NB4 (cell line): ENCODE measurements around the gene LRRK2.

Source experiments
- DNase-seq: peaks from one replicate; pipeline ENCODE4 v3.0.0; 2010; ENCODE audit warnings: low read depth
- H3K4me3 ChIP-seq: one replicate; pipeline ENCODE4 v1.5.1; 2011; ENCODE audit warnings: mild to moderate bottlenecking, low read depth, low read length, moderate library complexity
- CTCF ChIP-seq: IDR thresholded peaks from one replicate; pipeline ENCODE4 v1.5.1; 2012; ENCODE audit warnings: low read depth, low read length
- MAX ChIP-seq: IDR thresholded peaks from 2 replicates; pipeline ENCODE4 v1.6.1; 2011; ENCODE audit warnings: low read depth, low read length
- MYC ChIP-seq: IDR thresholded peaks from 2 replicates; pipeline ENCODE4 v1.6.1; 2011; ENCODE audit warnings: low read depth, low read length
- POLR2A ChIP-seq: IDR thresholded peaks from 2 replicates; pipeline ENCODE4 v1.6.1; 2011; ENCODE audit warnings: mild to moderate bottlenecking; ENCODE audit not compliant: insufficient read length; ENCODE audit errors: extremely low read depth

LRRK2 gene

GRCh38 chr12:40233741-40234367, 9.1 kb downstream of the LRRK2 start:
- H3K4me3 ChIP-seq: no peak overlapping the region
- TF ChIP-seq MAX (no peak), MYC (no peak), POLR2A (no peak), CTCF (no peak)
- DNase-seq: no peak

- no peak for TF ChIP-seq MYC
- no peak for TF ChIP-seq CTCF
- no peak for TF ChIP-seq MAX
- no peak for TF ChIP-seq POLR2A
Observed at GRCh38 chr12:40236357-40236850, 11.6 kb downstream of the LRRK2 start.

GRCh38 chr12:40238266-40238902, 13.6 kb downstream of the LRRK2 start:
- TF ChIP-seq CTCF (no peak), MAX (no peak), POLR2A (no peak), MYC (no peak)
- no peak for DNase-seq
- H3K4me3 ChIP-seq: no peak overlapping the region

More at GRCh38 chr12:40236357-40236850, 11.6 kb downstream of the LRRK2 start:
- H3K4me3 ChIP-seq: no peak overlapping the region
- DNase-seq: no peak

- no peak overlapping the region for H3K4me3 ChIP-seq
- TF ChIP-seq MYC (no peak), POLR2A (no peak), MAX (no peak), CTCF (no peak)
- DNase-seq: no peak
Observed at GRCh38 chr12:40238979-40239378, 14.2 kb downstream of the LRRK2 start.

- DNase-seq: no peak
- H3K4me3 ChIP-seq: no peak overlapping the region
- no peak for TF ChIP-seq MAX
- TF ChIP-seq CTCF: no peak
- TF ChIP-seq POLR2A: no peak
- TF ChIP-seq MYC: no peak
Observed at GRCh38 chr12:40240779-40241178, 16.0 kb downstream of the LRRK2 start.
